Activated CD8-positive, alpha-beta T cell treated with anti-CD3 and anti-CD28 coated beads for 36 hours (primary cell): Measurements from ENCODE around the gene WDFY2. TPM values are rescaled to one million over a fixed set of nuclear protein-coding genes. Genes with fewer than 3 reads are reported as not detected.

Source experiments
- ATAC-seq: fragments of 200-7000 bp; cut with Tn5 transposase; one replicate; pipeline ENCODE4 v1.10.0; 2021; ENCODE audit warnings: mild to moderate bottlenecking, moderate library complexity
- CTCF ChIA-PET: fragments of 350-600 bp; sonication (Branson Sonifier 250); formaldehyde crosslinking; loops from one replicate; lab custom pipeline; 2021; ENCODE audit warnings: antibody characterized with exemption; lab: Charles Lee
- POLR2A ChIA-PET: fragments of 350-600 bp; sonication (Branson Sonifier 250); formaldehyde crosslinking; loops from one replicate; lab custom pipeline; 2021; ENCODE audit warnings: antibody characterized with exemption; lab: Charles Lee
- DNase-seq: peaks from one replicate; pipeline ENCODE4 v3.0.0-alpha.2; 2020
- H3K27ac Mint-ChIP-seq: one replicate; pipeline ENCODE4 v1.8.0; 2021; ENCODE audit warnings: mild to moderate bottlenecking, mixed read lengths
- H3K27me3 Mint-ChIP-seq: one replicate; pipeline ENCODE4 v1.8.0; 2021; ENCODE audit warnings: mixed read lengths
- H3K36me3 Mint-ChIP-seq: one replicate; pipeline ENCODE4 v1.8.0; 2021; ENCODE audit warnings: low read depth, mixed read lengths
- H3K4me1 Mint-ChIP-seq: one replicate; pipeline ENCODE4 v1.8.0; 2021; ENCODE audit warnings: low read depth, mixed read lengths
- H3K4me3 Mint-ChIP-seq: one replicate; pipeline ENCODE4 v1.8.0; 2021; ENCODE audit warnings: mild to moderate bottlenecking, moderate library complexity, mixed read lengths
- H3K9me3 Mint-ChIP-seq: one replicate; pipeline ENCODE4 v1.8.0; 2021; ENCODE audit warnings: mixed read lengths
- intact Hi-C: fragments of 100-400 bp; cut with micrococcal nuclease; formaldehyde crosslinking; loops from one replicate; pipeline ENCODE4 v1.10.0; 2022
- total RNA-seq, 2 experiments: library from RNA; stranded (reverse); gene quantifications; one replicate each; pipeline ENCODE4 v1.2.3, GENCODE V29; 2021
- TF ChIP-seq, protein P1 (sequence below): fragments of 200-600 bp; IDR thresholded peaks from one replicate; pipeline ENCODE4 v1.8.0; 2022; ENCODE audit warnings: antibody characterized with exemption, mild to moderate bottlenecking

Gene WDFY2
- total RNA-seq, 2 experiments from 2014 or later = 11.2 to 11.6 TPM

DNA sequence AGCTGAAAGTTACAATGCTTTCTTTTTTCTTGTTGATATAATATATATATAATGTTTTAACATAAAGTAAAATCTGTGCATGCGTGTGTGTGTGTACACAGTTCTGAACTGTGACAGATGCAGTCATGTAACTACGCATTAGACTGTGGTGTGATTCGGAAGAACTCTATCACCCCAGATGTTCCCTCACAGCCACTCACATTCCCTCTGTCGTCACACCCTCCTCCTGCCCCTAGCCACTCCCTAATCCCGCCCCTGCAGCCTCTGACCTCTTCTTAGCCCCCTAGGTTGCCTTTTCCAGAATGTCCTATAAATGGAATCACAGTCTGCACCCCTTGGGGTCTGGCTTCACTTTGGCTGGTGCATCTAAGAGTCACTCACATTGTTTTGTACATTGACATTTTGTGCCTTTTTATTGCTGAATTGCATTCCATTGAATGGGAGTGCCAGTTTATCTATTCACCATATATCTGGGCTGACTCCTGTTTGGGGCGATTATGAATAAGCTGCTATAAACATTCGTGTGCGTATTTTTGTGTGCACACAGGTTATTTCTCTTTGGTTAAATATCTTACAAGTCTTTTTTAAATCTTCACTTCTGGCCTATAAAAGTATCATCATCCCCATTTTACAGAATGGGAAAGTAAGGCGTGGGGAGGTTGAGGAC, 199.3 kb downstream of the WDFY2 start:
- intact Hi-C loops = no loop called here
- Mint-ChIP-seq H3K27ac (no peak overlapping the region), H3K27me3 (no peaks in the 10 kb centered on the region), H3K4me1 (peaks cover 1% of the 10 kb centered on the region), H3K4me3 (no peak overlapping the region), H3K36me3 (no peaks in the 10 kb centered on the region), H3K9me3 (no peaks in the 10 kb centered on the region)
- POLR2A ChIA-PET = interaction anchor here (0.6 kb wide), 1 partner anchor 345 kb away, joined by 3 read pairs; no protein-coding TSS in a partner anchor
- ATAC-seq (no peak), DNase-seq (no peak)
- CTCF ChIA-PET = interaction anchor here (1.1 to 1.5 kb wide), 5 partner anchors 14 to 198 kb away, joined by 3 to 4 read pairs (median 3); no protein-coding TSS in a partner anchor
- TF ChIP-seq, protein P1, sequence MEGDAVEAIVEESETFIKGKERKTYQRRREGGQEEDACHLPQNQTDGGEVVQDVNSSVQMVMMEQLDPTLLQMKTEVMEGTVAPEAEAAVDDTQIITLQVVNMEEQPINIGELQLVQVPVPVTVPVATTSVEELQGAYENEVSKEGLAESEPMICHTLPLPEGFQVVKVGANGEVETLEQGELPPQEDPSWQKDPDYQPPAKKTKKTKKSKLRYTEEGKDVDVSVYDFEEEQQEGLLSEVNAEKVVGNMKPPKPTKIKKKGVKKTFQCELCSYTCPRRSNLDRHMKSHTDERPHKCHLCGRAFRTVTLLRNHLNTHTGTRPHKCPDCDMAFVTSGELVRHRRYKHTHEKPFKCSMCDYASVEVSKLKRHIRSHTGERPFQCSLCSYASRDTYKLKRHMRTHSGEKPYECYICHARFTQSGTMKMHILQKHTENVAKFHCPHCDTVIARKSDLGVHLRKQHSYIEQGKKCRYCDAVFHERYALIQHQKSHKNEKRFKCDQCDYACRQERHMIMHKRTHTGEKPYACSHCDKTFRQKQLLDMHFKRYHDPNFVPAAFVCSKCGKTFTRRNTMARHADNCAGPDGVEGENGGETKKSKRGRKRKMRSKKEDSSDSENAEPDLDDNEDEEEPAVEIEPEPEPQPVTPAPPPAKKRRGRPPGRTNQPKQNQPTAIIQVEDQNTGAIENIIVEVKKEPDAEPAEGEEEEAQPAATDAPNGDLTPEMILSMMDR = no peak

DNA sequence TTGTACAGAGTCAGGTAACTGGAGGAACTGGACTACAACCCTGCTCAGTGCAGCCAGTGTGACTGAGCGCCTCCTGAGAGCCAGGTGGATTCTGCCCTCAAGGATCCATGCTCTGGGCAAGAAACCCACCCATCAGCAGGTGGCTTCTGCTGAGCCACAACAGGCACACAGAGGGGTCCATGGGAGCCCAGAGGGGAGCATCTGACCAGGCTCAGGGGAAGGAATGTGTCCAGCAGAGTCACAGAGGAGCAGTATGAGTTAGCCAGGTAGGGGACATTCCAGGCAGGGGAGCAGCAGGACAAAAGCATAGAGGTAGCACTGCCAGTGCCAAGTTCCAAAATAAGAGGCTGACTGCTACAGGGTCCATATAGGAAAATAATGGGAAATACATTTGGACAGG, 199.8 kb downstream of the WDFY2 start:
- no peak overlapping the region for H3K27ac Mint-ChIP-seq
- ATAC-seq = no peak
- no peaks in the 10 kb centered on the region for H3K36me3 Mint-ChIP-seq
- intact Hi-C loops = no loop called here
- H3K4me1 Mint-ChIP-seq = peaks cover 1% of the 10 kb centered on the region
- TF ChIP-seq, protein P1 = no peak
- no peaks in the 10 kb centered on the region for H3K9me3 Mint-ChIP-seq
- H3K27me3 Mint-ChIP-seq = no peaks in the 10 kb centered on the region
- DNase-seq = no peak
- ChIA-PET POLR2A (no interaction called here), CTCF (interaction anchor here (1.1 to 1.4 kb wide), 3 partner anchors 14 to 17 kb away, joined by 3 to 4 read pairs (median 3); no protein-coding TSS in a partner anchor)
- H3K4me3 Mint-ChIP-seq = no peak overlapping the region

DNA sequence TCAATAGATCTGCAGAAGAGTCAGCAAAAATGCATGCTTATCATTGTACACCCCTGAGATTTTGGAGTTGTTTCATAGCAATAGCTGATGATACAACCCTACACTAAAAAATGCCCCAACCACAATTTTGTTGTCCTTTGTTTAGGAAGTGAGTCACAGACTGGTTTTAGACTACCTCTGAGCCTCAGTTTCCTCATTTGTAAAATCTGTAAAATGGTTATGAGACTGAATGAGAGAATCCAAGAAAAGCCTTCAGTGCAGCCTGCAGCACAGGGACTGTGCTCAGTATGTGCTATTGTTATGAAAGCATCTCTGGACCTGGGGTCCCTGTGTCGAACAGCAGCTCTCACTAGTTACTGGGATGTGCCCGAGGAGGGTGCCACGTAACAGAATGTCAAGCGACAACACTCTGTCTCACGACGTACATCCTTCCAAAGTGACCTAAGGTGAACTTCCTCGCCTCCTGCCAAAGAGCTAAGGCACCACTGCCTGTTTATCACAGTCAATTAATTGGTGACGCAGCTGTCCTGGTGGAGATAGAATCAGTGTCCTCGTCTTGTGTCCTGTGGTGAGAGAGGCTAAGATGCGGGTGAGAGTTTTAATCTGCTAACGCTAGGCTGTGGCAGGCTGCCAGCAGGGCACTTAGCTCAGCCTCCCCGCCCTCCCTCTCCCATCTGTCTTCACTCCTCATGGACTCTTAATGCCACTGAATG, 201.6 kb downstream of the WDFY2 start:
- H3K4me1 Mint-ChIP-seq = peaks cover 1% of the 10 kb centered on the region
- ATAC-seq = no peak
- no peak overlapping the region for H3K4me3 Mint-ChIP-seq
- peaks cover 1% of the 10 kb centered on the region for H3K36me3 Mint-ChIP-seq
- ChIA-PET POLR2A (no interaction called here), CTCF (interaction anchor here (1.4 to 2.3 kb wide), 3 partner anchors 12 to 499 kb away, joined by 5 to 15 read pairs (median 6); no protein-coding TSS in a partner anchor)
- H3K27me3 Mint-ChIP-seq = no peaks in the 10 kb centered on the region
- no peaks in the 10 kb centered on the region for H3K9me3 Mint-ChIP-seq
- H3K27ac Mint-ChIP-seq = no peak overlapping the region
- intact Hi-C loops = no loop called here
- DNase-seq = no peak
- TF ChIP-seq, protein P1 = no peak

DNA sequence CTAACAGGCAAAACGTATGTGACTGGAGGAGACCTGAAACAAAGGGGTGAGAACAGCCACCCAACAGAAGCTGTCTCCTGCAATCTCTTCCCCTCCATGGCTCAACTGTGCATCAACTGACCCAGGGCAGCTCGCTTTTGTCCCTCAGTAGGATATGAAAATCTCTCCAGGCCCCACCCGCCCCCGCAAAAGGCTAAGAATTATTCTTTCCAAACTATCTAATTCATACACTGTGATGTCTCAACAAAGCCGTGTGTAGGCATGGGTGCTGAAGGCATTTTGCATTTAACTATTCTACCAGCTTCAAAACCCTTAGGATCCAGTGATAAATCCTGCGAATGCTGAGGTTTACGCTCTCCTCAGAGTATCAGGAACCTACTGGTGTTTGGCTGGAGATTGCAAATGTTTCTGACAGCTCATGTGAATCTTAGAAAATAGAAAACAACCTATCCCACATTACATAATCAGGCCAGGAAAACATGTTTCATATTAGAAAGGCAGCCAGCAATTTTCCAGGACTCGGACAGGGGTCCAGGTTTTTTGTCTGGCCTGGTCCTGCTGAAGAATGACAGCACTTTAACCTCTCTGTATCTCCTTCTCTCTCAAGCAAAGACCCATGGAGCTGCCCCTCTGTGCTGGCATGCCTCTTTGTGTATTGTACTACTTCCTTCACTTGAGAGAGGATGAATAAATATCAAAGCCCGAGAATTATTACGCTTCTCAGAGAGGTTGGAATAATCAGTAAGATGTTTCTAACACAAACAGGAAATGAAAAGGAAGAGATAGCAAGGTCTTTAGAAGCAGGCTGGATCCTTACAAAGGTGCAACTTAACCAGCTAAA, 202.4 kb downstream of the WDFY2 start:
- intact Hi-C loops = no loop called here
- peaks cover 1% of the 10 kb centered on the region for H3K4me1 Mint-ChIP-seq
- H3K27ac Mint-ChIP-seq = no peak overlapping the region
- TF ChIP-seq, protein P1 = no peak
- peaks cover 1% of the 10 kb centered on the region for H3K36me3 Mint-ChIP-seq
- H3K4me3 Mint-ChIP-seq = no peak overlapping the region
- H3K27me3 Mint-ChIP-seq = no peaks in the 10 kb centered on the region
- ATAC-seq (no peak), DNase-seq (no peak)
- POLR2A ChIA-PET = interaction anchor here (1.0 kb wide), 1 partner anchor 22 kb away, joined by 3 read pairs; no protein-coding TSS in a partner anchor
- CTCF ChIA-PET = interaction anchor here (1.4 to 2.3 kb wide), 3 partner anchors 11 to 500 kb away, joined by 5 to 15 read pairs (median 6); no protein-coding TSS in a partner anchor
- no peaks in the 10 kb centered on the region for H3K9me3 Mint-ChIP-seq
